ENCODE data around the gene RRAS.

GRCh38 chr19:49596954-49597702 is 42.8 kb downstream of the RRAS start:
- TF ChIP-seq POLR2AphosphoS5 (IDR thresholded peaks at IDR 0.05; ENCODE audit: borderline replicate concordance, low read depth, low read length) (no peak), EZH2 (IDR thresholded peaks at IDR 0.05) (no peak)
